Neural progenitor cell (in vitro differentiated cells): Measurements from ENCODE around the gene FLVCR2. TPM values are rescaled to one million over a fixed set of nuclear protein-coding genes. Genes with fewer than 3 reads are reported as not detected.

ENCODE experiments used
- DNase-seq: peaks from one replicate; pipeline ENCODE4 v3.0.0-alpha.2; 2016; ENCODE audit warnings: low spot score
- H2AFZ ChIP-seq: fragments of 200-600 bp; sonication (generic); replicated peaks from 2 replicates; pipeline ENCODE4 v1.6.1; 2016; ENCODE audit warnings: antibody characterized with exemption
- H3F3A ChIP-seq: fragments of 200-600 bp; sonication (generic); 2 replicates; pipeline ENCODE4 v1.6.1; 2016; ENCODE audit warnings: antibody characterized with exemption, low read depth
- H3K27ac ChIP-seq: fragments of 200-600 bp; sonication (generic); 2 replicates; pipeline ENCODE4 v1.5.1; 2016; ENCODE audit warnings: mild to moderate bottlenecking
- H3K27me3 ChIP-seq: fragments of 200-600 bp; sonication (generic); 2 replicates; pipeline ENCODE4 v1.6.1; 2016; ENCODE audit warnings: mild to moderate bottlenecking, moderate library complexity
- H3K36me3 ChIP-seq: fragments of 200-600 bp; sonication (generic); 2 replicates; pipeline ENCODE4 v1.5.1; 2016
- H3K4me1 ChIP-seq: fragments of 200-600 bp; sonication (generic); 2 replicates; pipeline ENCODE4 v1.6.1; 2016; ENCODE audit warnings: mixed run types
- H3K4me2 ChIP-seq: fragments of 200-600 bp; sonication (generic); 2 replicates; pipeline ENCODE4 v1.6.1; 2016
- H3K4me3 ChIP-seq: fragments of 200-600 bp; sonication (generic); 2 replicates; pipeline ENCODE4 v1.5.1; 2016
- H3K79me2 ChIP-seq: fragments of 200-600 bp; sonication (generic); 2 replicates; pipeline ENCODE4 v1.6.1; 2016; ENCODE audit warnings: low read depth
- H3K9ac ChIP-seq: fragments of 200-600 bp; sonication (generic); 2 replicates; pipeline ENCODE4 v1.6.1; 2016
- H3K9me3 ChIP-seq: fragments of 200-600 bp; sonication (generic); 2 replicates; pipeline ENCODE4 v1.5.1; 2016; ENCODE audit warnings: low read depth
- H4K20me1 ChIP-seq: fragments of 200-600 bp; sonication (generic); 2 replicates; pipeline ENCODE4 v1.6.1; 2016; ENCODE audit warnings: low read depth
- H3K27ac Mint-ChIP-seq: 3 replicates; pipeline ENCODE4 v1.8.0; 2021; ENCODE audit warnings: mixed read lengths
- H3K27me3 Mint-ChIP-seq: 2 replicates; pipeline ENCODE4 v1.8.0; 2022; ENCODE audit warnings: low read depth, mild to moderate bottlenecking, inconsistent platforms, moderate library complexity, mixed read lengths; ENCODE audit not compliant: insufficient read depth
- H3K36me3 Mint-ChIP-seq: 3 replicates; pipeline ENCODE4 v1.8.0; 2021; ENCODE audit warnings: mixed read lengths
- H3K4me1 Mint-ChIP-seq: 3 replicates; pipeline ENCODE4 v1.8.0; 2021; ENCODE audit warnings: mixed read lengths
- H3K4me3 Mint-ChIP-seq: 3 replicates; pipeline ENCODE4 v1.8.0; 2021; ENCODE audit warnings: mild to moderate bottlenecking, moderate library complexity, mixed read lengths
- H3K9me3 Mint-ChIP-seq: 3 replicates; pipeline ENCODE4 v1.8.0; 2020; ENCODE audit warnings: mixed read lengths
- CTCF ChIP-seq: fragments of 200-600 bp; sonication (generic); IDR thresholded peaks from 2 replicates; pipeline ENCODE4 v1.5.1; 2017; ENCODE audit warnings: antibody characterized with exemption, mild to moderate bottlenecking
- EZH2 ChIP-seq: fragments of 200-600 bp; sonication (generic); IDR thresholded peaks from 2 replicates; pipeline ENCODE4 v1.6.1; 2017; ENCODE audit warnings: antibody characterized with exemption, mild to moderate bottlenecking, moderate library complexity
- EZH2phosphoT487 ChIP-seq: fragments of 200-600 bp; sonication (generic); IDR thresholded peaks from 2 replicates; pipeline ENCODE4 v1.6.1; 2017; ENCODE audit warnings: antibody characterized with exemption
- total RNA-seq: library from RNA; depleted of rRNA; stranded (reverse); fragments of >200 nt; gene quantifications from 2 replicates; pipeline ENCODE4 v1.2.3, GENCODE V29; 2015; ENCODE audit warnings: low replicate concordance

Gene FLVCR2
- total RNA-seq, 1 donor from 2014 or later, result 1.7 TPM

- peak overlapping the region; percentile 72 for H3K27ac Mint-ChIP-seq
- Histone ChIP-seq H3F3A (peaks cover 14% of the 10 kb centered on the region), H2AFZ (peak overlapping the region; percentile 95), H3K27ac (peak overlapping the region; percentile 81), H3K4me1 (peaks cover 19% of the 10 kb centered on the region), H3K27me3 (no peaks in the 10 kb centered on the region), H4K20me1 (no peaks in the 10 kb centered on the region), H3K4me2 (peak overlapping the region; percentile 85), H3K36me3 (peaks cover 8% of the 10 kb centered on the region), H3K9me3 (no peaks in the 10 kb centered on the region), H3K79me2 (peaks cover 61% of the 10 kb centered on the region), H3K9ac (peak overlapping the region; percentile 78), H3K4me3 (peak overlapping the region; percentile 88)
- no peaks in the 10 kb centered on the region for H3K9me3 Mint-ChIP-seq
- H3K27me3 Mint-ChIP-seq, result peaks cover under 1% of the 10 kb centered on the region
- peaks cover 28% of the 10 kb centered on the region for H3K4me1 Mint-ChIP-seq
- no peak for DNase-seq
- H3K36me3 Mint-ChIP-seq, result peaks cover 3% of the 10 kb centered on the region
- TF ChIP-seq EZH2phosphoT487 (no peak), CTCF (no peak), EZH2 (no peak)
- peak overlapping the region; percentile 97 for H3K4me3 Mint-ChIP-seq
Observed at GRCh38 chr14:75661499-75661814, 83.0 kb downstream of the FLVCR2 start.

GRCh38 chr14:75662966-75663365 lies 84.5 kb downstream of the FLVCR2 start:
- H3K4me3 ChIP-seq, result no peak overlapping the region
- no peaks in the 10 kb centered on the region for H4K20me1 ChIP-seq
- peaks cover 6% of the 10 kb centered on the region for H3K36me3 Mint-ChIP-seq
- no peak overlapping the region for H3K27ac ChIP-seq
- H3K27ac Mint-ChIP-seq, result no peak overlapping the region
- H3K27me3 Mint-ChIP-seq, result peaks cover 2% of the 10 kb centered on the region
- H3K27me3 ChIP-seq, result no peaks in the 10 kb centered on the region
- peaks cover 19% of the 10 kb centered on the region for H3K4me1 ChIP-seq
- no peaks in the 10 kb centered on the region for H3K9me3 ChIP-seq
- no peak for DNase-seq
- H3K79me2 ChIP-seq, result peaks cover 55% of the 10 kb centered on the region
- no peak overlapping the region for H3K4me2 ChIP-seq
- no peak overlapping the region for H3K9ac ChIP-seq
- peaks cover 28% of the 10 kb centered on the region for H3K4me1 Mint-ChIP-seq
- peaks cover 14% of the 10 kb centered on the region for H3F3A ChIP-seq
- no peak overlapping the region for H2AFZ ChIP-seq
- H3K36me3 ChIP-seq, result peaks cover 8% of the 10 kb centered on the region
- peak overlapping the region; percentile 67 for H3K4me3 Mint-ChIP-seq
- no peaks in the 10 kb centered on the region for H3K9me3 Mint-ChIP-seq
- TF ChIP-seq EZH2phosphoT487 (no peak), EZH2 (no peak), CTCF (no peak)

GRCh38 chr14:75667099-75667765 lies 88.8 kb downstream of the FLVCR2 start:
- Mint-ChIP-seq H3K27me3 (peaks cover 2% of the 10 kb centered on the region), H3K9me3 (no peaks in the 10 kb centered on the region), H3K4me1 (peaks cover 3% of the 10 kb centered on the region), H3K36me3 (peaks cover 34% of the 10 kb centered on the region), H3K27ac (no peak overlapping the region), H3K4me3 (no peak overlapping the region)
- Histone ChIP-seq H3K27ac (no peak overlapping the region), H3F3A (no peaks in the 10 kb centered on the region), H3K9ac (no peak overlapping the region), H3K36me3 (peaks cover 24% of the 10 kb centered on the region), H3K4me3 (no peak overlapping the region), H3K79me2 (peaks cover 32% of the 10 kb centered on the region), H2AFZ (no peak overlapping the region), H4K20me1 (no peaks in the 10 kb centered on the region), H3K9me3 (no peaks in the 10 kb centered on the region), H3K4me1 (peaks cover 4% of the 10 kb centered on the region), H3K27me3 (no peaks in the 10 kb centered on the region), H3K4me2 (no peak overlapping the region)
- no peak for TF ChIP-seq EZH2phosphoT487
- no peak for DNase-seq

GRCh38 chr14:75672605-75673192 lies 94.3 kb downstream of the FLVCR2 start:
- H3K9ac ChIP-seq, result no peak overlapping the region
- no peaks in the 10 kb centered on the region for H3K27me3 ChIP-seq
- peaks cover 21% of the 10 kb centered on the region for H3K36me3 ChIP-seq
- peaks cover 13% of the 10 kb centered on the region for H4K20me1 ChIP-seq
- no peak overlapping the region for H3K4me3 ChIP-seq
- H3K4me2 ChIP-seq, result no peak overlapping the region
- H3F3A ChIP-seq, result no peaks in the 10 kb centered on the region
- peaks cover 35% of the 10 kb centered on the region for H3K36me3 Mint-ChIP-seq
- no peak overlapping the region for H3K4me3 Mint-ChIP-seq
- no peaks in the 10 kb centered on the region for H3K9me3 ChIP-seq
- peaks cover 15% of the 10 kb centered on the region for H3K4me1 Mint-ChIP-seq
- TF ChIP-seq EZH2phosphoT487, result no peak
- TF ChIP-seq EZH2, result no peak
- no peak for TF ChIP-seq CTCF
- no peak overlapping the region for H2AFZ ChIP-seq
- H3K4me1 ChIP-seq, result peaks cover 23% of the 10 kb centered on the region
- H3K27me3 Mint-ChIP-seq, result no peaks in the 10 kb centered on the region
- H3K27ac ChIP-seq, result no peak overlapping the region
- no peak overlapping the region for H3K27ac Mint-ChIP-seq
- H3K9me3 Mint-ChIP-seq, result peaks cover 7% of the 10 kb centered on the region
- peaks cover 40% of the 10 kb centered on the region for H3K79me2 ChIP-seq
- DNase-seq, result no peak
